K562 (cell line): ENCODE measurements around the gene EIF4E2. TPM values are rescaled to one million over a fixed set of nuclear protein-coding genes. Genes with fewer than 3 reads are reported as not detected.

ENCODE experiments used
- ATAC-seq: fragments of 200-7000 bp; cut with Tn5 transposase; 3 replicates; pipeline ENCODE4 v1.9.1; 2020; ENCODE audit warnings: moderate library complexity
- BruUV-seq: library from RNA; stranded (reverse); fragments of 400-500 nt; replicated peaks from 2 replicates; lab custom pipeline; 2021; lab: Mats Ljungman, UMichigan
- CTCF ChIA-PET: fragments of 300-600 bp; formaldehyde crosslinking; extraction: SDS; loops from one replicate; lab custom pipeline; 2021; ENCODE audit warnings: low intra/inter-chr PET ratio; lab: Yijun Ruan, JAX
- POLR2A ChIA-PET: fragments of 300-600, 350-650 bp; sonication (Branson Sonifier 250); formaldehyde crosslinking; extraction: SDS; loops from one replicate; lab custom pipeline; 2021; ENCODE audit warnings: antibody characterized with exemption, inconsistent platforms; lab: Yijun Ruan, JAX
- DNase-seq, 4 experiments: peaks; one replicate each; pipeline versions ENCODE4 v3.0.0 to v3.0.0-alpha.2; 2011 to 2018; ENCODE audit warnings: low spot score in 3 of 4, mixed read lengths in 3 of 4; ENCODE audit errors: extremely low read depth in 1 of 4
- FAIRE-seq: peaks from 2 replicates; lab custom pipeline; 2011; peaks lifted over from hg19 to GRCh38; lab: Jason Lieb, UNC
- H2AFZ ChIP-seq: 2 replicates; pipeline ENCODE4 v1.6.0; 2011; ENCODE audit warnings: low read depth, low read length, control low read depth, inconsistent platforms
- H3K27ac ChIP-seq: fragments of 200-600 bp; 3 replicates; pipeline ENCODE4 v1.8.0; 2011; ENCODE audit warnings: low read depth, mild to moderate bottlenecking, control low read depth, inconsistent platforms, low read length, moderate library complexity, mixed read lengths; ENCODE audit errors: extremely low read depth
- H3K27me3 ChIP-seq, 2 experiments: fragments of 300-600 bp in 1 of 2; 2 replicates in 1 of 2; 3 replicates in 1 of 2; pipeline versions ENCODE4 v1.6.0 to v1.8.0; 2011; ENCODE audit warnings: inconsistent platforms in 2 of 2, low read length in 2 of 2, mild to moderate bottlenecking in 1 of 2, mixed read lengths in 1 of 2, moderate library complexity in 1 of 2; ENCODE audit not compliant: control insufficient read depth in 2 of 2, insufficient read depth in 2 of 2
- H3K36me3 ChIP-seq: fragments of 300-600 bp; 3 replicates; pipeline ENCODE4 v1.8.0; 2011; ENCODE audit warnings: mild to moderate bottlenecking, low read length, inconsistent platforms; ENCODE audit not compliant: control insufficient read depth, insufficient read depth
- H3K4me1 ChIP-seq, 2 experiments: fragments of 200-600 bp in 1 of 2; replicated peaks in 1 of 2; 2 replicates in 1 of 2; 3 replicates in 1 of 2; pipeline versions ENCODE4 v1.5.1 to v1.8.0; 2011; ENCODE audit warnings: inconsistent platforms in 2 of 2, low read length in 2 of 2, mild to moderate bottlenecking in 1 of 2, mixed read lengths in 1 of 2, moderate library complexity in 1 of 2; ENCODE audit not compliant: control insufficient read depth in 2 of 2, insufficient read depth in 2 of 2
- H3K4me2 ChIP-seq: 2 replicates; pipeline ENCODE4 v1.6.1; 2011; ENCODE audit warnings: low read length, control low read depth, inconsistent platforms, mixed read lengths; ENCODE audit not compliant: insufficient read depth
- H3K4me3 ChIP-seq: fragments of 200-600 bp; sonication (generic), shearing (Covaris generic); 2 replicates; pipeline ENCODE4 v1.5.1; 2016; ENCODE audit warnings: control low read depth, inconsistent platforms
- H3K79me2 ChIP-seq: fragments of 200-600 bp; 3 replicates; pipeline ENCODE4 v1.8.0; 2011; ENCODE audit warnings: low read length, inconsistent platforms; ENCODE audit not compliant: control insufficient read depth, insufficient read depth
- H3K9ac ChIP-seq, 2 experiments: 2 replicates each; pipeline versions ENCODE4 v1.6.0 to v1.6.1; 2011; ENCODE audit warnings: low read depth in 2 of 2, low read length in 2 of 2, control low read depth in 1 of 2, inconsistent platforms in 1 of 2, mild to moderate bottlenecking in 1 of 2, mixed read lengths in 1 of 2; ENCODE audit not compliant: insufficient read depth in 1 of 2
- H3K9me1 ChIP-seq: one replicate; pipeline ENCODE4 v1.6.0; 2011; ENCODE audit warnings: inconsistent platforms, mild to moderate bottlenecking, low read length, moderate library complexity; ENCODE audit not compliant: control insufficient read depth, insufficient read depth
- H3K9me3 ChIP-seq: replicated peaks from 2 replicates; pipeline ENCODE4 v1.5.1; 2011; ENCODE audit warnings: low read depth, low read length, inconsistent platforms; ENCODE audit not compliant: control insufficient read depth, insufficient read depth
- H4K20me1 ChIP-seq: replicated peaks from 2 replicates; pipeline ENCODE4 v1.6.1; 2011; ENCODE audit warnings: low read length, inconsistent platforms, mixed read lengths; ENCODE audit not compliant: control insufficient read depth, insufficient read depth
- ETV1 ChIP-seq: fragments of 450-650 bp; conservative IDR thresholded peaks from 2 replicates; pipeline ENCODE4 v1.6.1; 2016; ENCODE audit warnings: missing genetic modification characterization, control low read depth, low read depth, missing compliant biosample characterization
- MCM3 ChIP-seq: fragments of 450-650 bp; IDR thresholded peaks from 2 replicates; pipeline ENCODE4 v1.6.1; 2016
- RHOXF2B ChIP-seq: fragments of 250-450 bp; sonication (Bioruptor Pico); conservative IDR thresholded peaks from 2 replicates; pipeline ENCODE4 v1.5.1; 2021
- RUNX1 ChIP-seq: sonication (generic); IDR thresholded peaks from 2 replicates; pipeline ENCODE4 v1.6.1; 2016; ENCODE audit warnings: antibody characterized with exemption, low read depth
- STAT5B ChIP-seq: fragments of 250-450 bp; sonication (Bioruptor Pico); IDR thresholded peaks from 2 replicates; pipeline ENCODE4 v1.8.0; 2021; ENCODE audit warnings: mild to moderate bottlenecking, inconsistent platforms
- ZKSCAN1 ChIP-seq: fragments of 150-350 bp; IDR thresholded peaks from 2 replicates; pipeline ENCODE4 v1.6.1; 2016; ENCODE audit warnings: low read depth, low read length
- ZNF232 ChIP-seq: sonication (generic); formaldehyde crosslinking; IDR thresholded peaks from 2 replicates; pipeline ENCODE4 v1.8.0; 2022; ENCODE audit warnings: mild to moderate bottlenecking, missing genetic modification reagents
- WGBS: fragments of 100-300 bp; shearing (Covaris generic); methylation state at CpG from one replicate; pipeline ENCODE4 v1.1.6; 2016; ENCODE audit warnings: low coverage, mixed read lengths; ENCODE audit not compliant: insufficient coverage; ENCODE audit errors: missing lambda C conversion rate; 5-methylcytosine and 5-hydroxymethylcytosine counted together
- in situ Hi-C: fragments of 300-500 bp; cut with MboI; formaldehyde crosslinking; loops from 4 replicates; pipeline ENCODE4 v1.15.0; 2018; ENCODE audit warnings: inconsistent platforms, mixed read lengths
- intact Hi-C: fragments of 100-400 bp; cut with micrococcal nuclease; formaldehyde crosslinking; loops from 2 replicates; pipeline ENCODE4 v1.14.2; 2022
- polyA plus RNA-seq, 8 experiments: library from polyadenylated mRNA; depleted of rRNA in 4 of 8; stranded (reverse) in 5 of 8; unstranded in 3 of 8; fragments of >200 nt; fragmentation: Nextera tagmentation in 2 of 8; fragmentation: Illumina TruSeq in 1 of 8; extraction: Ambion mirVana in 2 of 8; extraction: Trizol in 1 of 8; gene quantifications; 2 replicates each; pipeline versions ENCODE4 v1.2.1 to v1.2.3, GENCODE V29; 2011 to 2014; ENCODE audit warnings: inconsistent platforms in 1 of 8, missing spikeins in 1 of 8
- total RNA-seq, 7 experiments: library from RNA; depleted of rRNA in 6 of 7; stranded (reverse); fragments of >200 nt in 6 of 7; fragmentation: Illumina TruSeq in 2 of 7; extraction: Trizol in 2 of 7; gene quantifications; 2 replicates each; pipeline versions ENCODE4 v1.2.1 to v1.2.3, GENCODE V29; 2011 to 2021; ENCODE audit warnings: low replicate concordance in 1 of 7
- TF ChIP-seq, protein P1 (sequence below): fragments of 250-450 bp; sonication (Bioruptor Pico); IDR thresholded peaks from 2 replicates; pipeline ENCODE4 v1.4.0; 2020; ENCODE audit warnings: borderline replicate concordance

The EIF4E2 gene
- total and polyA plus RNA-seq, 9 of the 15 experiments (the other 6 are each of a cell fraction or from before 2014, with no cell fraction given) = 33.9 to 169 (median 77.5) TPM

DNA sequence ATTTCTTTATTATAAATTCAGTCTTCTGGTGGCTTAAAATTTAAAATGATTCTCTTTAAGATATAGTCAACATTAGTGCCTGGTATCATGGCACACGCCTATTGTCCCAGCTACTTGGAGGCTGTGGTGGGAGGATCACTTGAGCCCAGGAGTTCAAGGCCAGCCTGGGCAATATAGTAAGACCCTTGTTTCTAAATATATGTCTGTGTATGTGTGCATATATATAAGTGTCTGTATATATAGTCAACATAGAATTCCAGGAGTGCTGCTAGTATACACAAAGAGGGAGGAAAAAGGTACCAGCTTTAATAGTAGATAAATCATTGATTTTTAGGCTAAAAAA is 24.9 kb downstream of the EIF4E2 start:
- no peaks in the 10 kb centered on the region for H3K9me1 ChIP-seq
- no peak overlapping the region for H3K4me2 ChIP-seq
- in situ Hi-C loops = no loop called here
- TF ChIP-seq, protein P1, sequence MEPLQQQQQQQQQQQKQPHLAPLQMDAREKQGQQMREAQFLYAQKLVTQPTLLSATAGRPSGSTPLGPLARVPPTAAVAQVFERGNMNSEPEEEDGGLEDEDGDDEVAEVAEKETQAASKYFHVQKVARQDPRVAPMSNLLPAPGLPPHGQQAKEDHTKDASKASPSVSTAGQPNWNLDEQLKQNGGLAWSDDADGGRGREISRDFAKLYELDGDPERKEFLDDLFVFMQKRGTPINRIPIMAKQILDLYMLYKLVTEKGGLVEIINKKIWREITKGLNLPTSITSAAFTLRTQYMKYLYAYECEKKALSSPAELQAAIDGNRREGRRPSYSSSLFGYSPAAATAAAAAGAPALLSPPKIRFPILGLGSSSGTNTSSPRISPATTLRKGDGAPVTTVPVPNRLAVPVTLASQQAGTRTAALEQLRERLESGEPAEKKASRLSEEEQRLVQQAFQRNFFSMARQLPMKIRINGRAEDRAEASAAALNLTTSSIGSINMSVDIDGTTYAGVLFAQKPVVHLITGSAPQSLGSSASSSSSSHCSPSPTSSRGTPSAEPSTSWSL (CRISPR knock-in tag) = no peak
- TF ChIP-seq RHOXF2B = no peak
- no peak for TF ChIP-seq MCM3
- TF ChIP-seq ETV1 (tag) = no peak
- no peak for TF ChIP-seq ZNF232 (CRISPR knock-in tag)
- no peak for TF ChIP-seq RUNX1
- no peak for TF ChIP-seq ZKSCAN1
- TF ChIP-seq STAT5B (CRISPR knock-in tag) = no peak
- ChIA-PET CTCF (no interaction called here), POLR2A (no interaction called here)
- H2AFZ ChIP-seq = no peak overlapping the region
- no peak for DNase-seq
- intact Hi-C loops = no loop called here
- no peak overlapping the region for H3K9ac ChIP-seq
- no peak overlapping the region for H3K27ac ChIP-seq
- no peak overlapping the region for H3K4me3 ChIP-seq
- no peaks in the 10 kb centered on the region for H3K9me3 ChIP-seq
- no peaks in the 10 kb centered on the region for H3K27me3 ChIP-seq
- H4K20me1 ChIP-seq = no peaks in the 10 kb centered on the region
- no peak for ATAC-seq
- no TSS peak for BruUV-seq
- peaks cover 24% of the 10 kb centered on the region; the same call in 2 of the 3 replicates for H3K36me3 ChIP-seq
- WGBS = 100% methylated on average over 1 of the region's 1 CpG
- FAIRE-seq = no peak
- H3K4me1 ChIP-seq = no peaks in the 10 kb centered on the region
- no peaks in the 10 kb centered on the region for H3K79me2 ChIP-seq
